Sigmoid colon (tissue), 4 donors: Measurements from ENCODE around the gene MANBA.

Experiments used
- POLR2A ChIP-seq, 2 donors: fragments of 450-650 bp; IDR thresholded peaks; one replicate each; pipeline ENCODE4 v1.6.1; 2016; ENCODE audit warnings: antibody characterized with exemption in 2 of 2, mild to moderate bottlenecking in 2 of 2, moderate library complexity in 2 of 2
- POLR2AphosphoS5 ChIP-seq, 4 donors: sonication (generic); formaldehyde crosslinking; IDR thresholded peaks; one replicate each; pipeline ENCODE4 v1.6.1; 2017; ENCODE audit warnings: antibody characterized with exemption in 4 of 4
- TF ChIP-seq, protein P1 (sequence below), 4 experiments: fragments of 450-650 bp in 3 of 4; fragments of 200-600 bp in 1 of 4; IDR thresholded peaks; one replicate each; pipeline ENCODE4 v1.5.1; 2016 to 2019; ENCODE audit warnings: antibody characterized with exemption in 4 of 4, mild to moderate bottlenecking in 3 of 4, moderate library complexity in 2 of 4

DNA sequence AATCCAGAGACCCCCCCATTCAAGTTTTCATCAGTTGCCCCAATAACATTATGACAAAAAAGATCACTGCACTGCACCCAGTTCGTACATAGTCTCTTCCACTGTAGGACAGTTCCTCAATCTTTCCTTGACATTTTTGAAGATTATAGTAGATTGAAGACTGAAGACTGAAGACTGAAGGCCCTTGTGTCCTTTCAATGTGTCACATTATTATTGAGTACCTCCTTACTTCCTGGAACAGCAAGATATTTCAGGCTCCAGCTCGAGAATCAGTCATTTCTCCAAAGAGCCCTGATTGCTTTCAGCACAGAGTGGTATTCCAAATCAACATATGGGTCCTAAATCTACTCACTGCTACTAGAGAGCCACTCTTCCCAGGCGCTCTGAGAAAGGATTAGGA is 75.0 kb downstream of the MANBA start:
- TF ChIP-seq POLR2A (IDR thresholded peaks at IDR 0.05) (no peak), POLR2AphosphoS5 (IDR thresholded peaks at IDR 0.05) (no peak)
- TF ChIP-seq, protein P1, sequence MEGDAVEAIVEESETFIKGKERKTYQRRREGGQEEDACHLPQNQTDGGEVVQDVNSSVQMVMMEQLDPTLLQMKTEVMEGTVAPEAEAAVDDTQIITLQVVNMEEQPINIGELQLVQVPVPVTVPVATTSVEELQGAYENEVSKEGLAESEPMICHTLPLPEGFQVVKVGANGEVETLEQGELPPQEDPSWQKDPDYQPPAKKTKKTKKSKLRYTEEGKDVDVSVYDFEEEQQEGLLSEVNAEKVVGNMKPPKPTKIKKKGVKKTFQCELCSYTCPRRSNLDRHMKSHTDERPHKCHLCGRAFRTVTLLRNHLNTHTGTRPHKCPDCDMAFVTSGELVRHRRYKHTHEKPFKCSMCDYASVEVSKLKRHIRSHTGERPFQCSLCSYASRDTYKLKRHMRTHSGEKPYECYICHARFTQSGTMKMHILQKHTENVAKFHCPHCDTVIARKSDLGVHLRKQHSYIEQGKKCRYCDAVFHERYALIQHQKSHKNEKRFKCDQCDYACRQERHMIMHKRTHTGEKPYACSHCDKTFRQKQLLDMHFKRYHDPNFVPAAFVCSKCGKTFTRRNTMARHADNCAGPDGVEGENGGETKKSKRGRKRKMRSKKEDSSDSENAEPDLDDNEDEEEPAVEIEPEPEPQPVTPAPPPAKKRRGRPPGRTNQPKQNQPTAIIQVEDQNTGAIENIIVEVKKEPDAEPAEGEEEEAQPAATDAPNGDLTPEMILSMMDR (IDR thresholded peaks at IDR 0.05): no peak
